Hematopoietic multipotent progenitor cell (in vitro differentiated cells): ENCODE data around the gene PROCR. TPM values are rescaled to one million over a fixed set of nuclear protein-coding genes. Genes with fewer than 3 reads are reported as not detected.
"Not testable (repeated sequence)": the region's sequence is repeated elsewhere in the genome, so short reads cannot be mapped to it uniquely, and the experiment has no call there.

Experiments
- DNase-seq, 3 donors: peaks; one replicate each; pipeline ENCODE4 v3.0.0-alpha.2; 2011 to 2015; ENCODE audit warnings: low read depth in 2 of 3, low spot score in 2 of 3
- total RNA-seq: library from RNA; depleted of rRNA; stranded (reverse); fragments of >200 nt; gene quantifications from one replicate; pipeline ENCODE4 v1.2.3, GENCODE V29; 2012

The PROCR gene
- total RNA-seq, 1 donor = 5.7 TPM

GRCh38 chr20:35164531-35164930, 7.3 kb upstream of the PROCR start:
- not testable (repeated sequence) for DNase-seq

DNA sequence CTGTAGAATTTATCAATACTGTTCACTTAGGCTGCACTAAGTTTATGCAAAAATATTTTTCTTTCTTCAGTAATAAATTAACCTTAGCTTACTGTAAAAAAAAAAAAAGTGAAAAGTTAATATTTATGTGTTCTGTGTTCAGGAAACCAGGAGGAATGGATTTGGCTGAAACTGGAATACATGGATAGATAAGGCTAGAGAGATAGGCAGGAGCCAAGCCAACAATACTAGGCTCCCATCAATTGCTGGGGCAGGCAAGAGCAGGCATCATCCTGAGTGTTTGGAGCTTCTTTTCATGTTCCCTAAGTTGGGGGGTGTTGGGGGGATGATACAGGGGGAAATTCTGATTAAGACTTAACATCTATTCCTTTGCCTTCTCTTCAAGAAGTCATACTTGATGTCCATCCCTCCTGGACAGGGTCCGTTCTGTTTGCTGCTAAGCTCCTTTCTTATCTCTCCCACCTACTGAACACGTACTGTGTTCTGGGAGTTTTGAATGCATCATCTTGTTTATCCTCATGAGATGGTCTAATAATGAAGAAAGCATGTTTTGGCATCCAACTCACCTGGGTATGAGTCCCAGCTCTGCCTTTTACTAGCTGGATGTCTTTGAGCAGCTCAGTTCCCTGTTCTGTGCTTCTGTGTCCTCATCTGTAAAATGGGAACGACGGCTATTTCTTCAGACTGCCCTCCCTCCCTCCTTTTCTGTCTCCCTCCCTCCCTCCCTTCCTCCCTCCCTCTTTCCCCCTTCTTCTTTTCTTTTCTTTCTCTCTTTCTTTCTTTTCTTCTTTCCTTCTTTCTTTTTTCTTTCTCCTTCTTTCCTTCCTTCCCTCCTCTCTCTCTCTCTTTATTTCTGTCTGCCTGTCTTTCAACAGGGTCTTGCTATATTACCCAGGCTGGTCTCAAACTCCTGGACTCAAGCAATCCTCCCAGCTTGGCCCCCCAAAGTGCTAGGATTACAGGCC, 6.4 kb upstream of the PROCR start:
- no peak for DNase-seq

DNA sequence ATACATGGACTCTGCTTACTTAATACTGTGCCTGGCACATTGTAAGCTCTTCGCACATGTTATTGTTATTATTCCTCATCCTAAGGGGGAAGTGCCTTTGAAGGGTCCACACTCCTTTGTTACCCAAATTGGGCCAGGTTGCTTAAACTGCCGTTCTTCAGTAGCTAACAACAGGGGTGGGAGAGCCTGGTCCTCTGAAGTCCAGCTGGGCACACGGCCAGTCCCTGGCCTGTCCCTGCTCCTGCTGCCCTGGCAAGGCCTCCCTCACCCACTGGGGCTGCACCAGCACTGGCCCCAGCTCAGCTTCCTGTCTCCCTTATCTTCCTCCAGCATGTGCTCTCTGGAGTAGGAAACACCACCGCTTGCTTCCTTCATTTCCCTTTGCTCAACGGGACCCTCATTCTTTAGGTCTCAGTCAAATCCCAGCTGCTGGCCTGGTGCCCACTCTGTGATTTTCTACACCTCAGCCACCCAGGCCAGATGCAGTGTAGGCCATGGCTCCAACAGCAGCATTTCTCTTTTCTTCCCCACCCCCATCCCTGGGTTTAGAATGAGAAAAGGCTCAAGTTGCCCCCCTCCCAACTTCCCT, 5.5 kb upstream of the PROCR start:
- DNase-seq = peak in 2 of 3 donors; percentile 63 to 84

DNA sequence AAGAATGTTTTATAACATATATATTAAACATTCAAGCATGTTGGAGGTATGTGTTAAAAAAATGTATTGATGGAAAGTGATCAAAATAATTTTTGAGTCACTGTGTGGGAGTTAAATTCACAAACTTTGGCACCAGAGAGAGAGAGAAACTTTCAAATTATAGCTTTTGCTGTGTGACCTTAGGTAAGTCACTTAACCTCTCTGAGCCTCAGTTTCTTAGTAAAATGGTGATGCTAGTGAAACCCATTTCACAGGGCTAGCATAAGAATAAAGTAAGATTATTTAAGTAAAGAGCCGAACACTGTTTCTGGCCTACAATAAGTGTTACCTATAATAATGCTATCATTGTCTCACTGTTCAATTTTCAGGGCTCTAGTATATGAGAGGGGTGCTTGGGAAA, 4.1 kb upstream of the PROCR start:
- no peak for DNase-seq

GRCh38 chr20:35168701-35169409, 3.0 kb upstream of the PROCR start:
- not testable (repeated sequence) for DNase-seq

GRCh38 chr20:35171438-35171752, 477 bp upstream of the PROCR start:
- DNase-seq = no peak

DNA sequence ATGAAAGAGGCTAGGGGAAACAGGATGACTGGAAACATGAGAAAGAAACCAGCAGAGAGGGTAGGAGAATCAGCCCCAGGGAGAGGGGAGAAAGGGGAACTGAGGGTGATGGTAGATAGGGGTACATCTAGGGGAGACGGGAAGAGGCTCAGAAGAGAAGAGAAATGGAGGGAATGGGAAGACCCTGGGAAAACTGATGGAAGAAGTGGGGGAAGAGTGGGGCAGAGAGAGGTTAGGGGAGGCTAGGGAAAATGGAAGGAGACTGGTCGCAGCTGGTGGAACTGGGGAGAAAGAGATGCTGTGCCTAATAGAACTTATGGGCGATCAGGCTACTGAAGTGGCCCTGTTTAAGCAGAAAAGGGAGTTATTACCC, 548 bp downstream of the PROCR start:
- no peak for DNase-seq

DNA sequence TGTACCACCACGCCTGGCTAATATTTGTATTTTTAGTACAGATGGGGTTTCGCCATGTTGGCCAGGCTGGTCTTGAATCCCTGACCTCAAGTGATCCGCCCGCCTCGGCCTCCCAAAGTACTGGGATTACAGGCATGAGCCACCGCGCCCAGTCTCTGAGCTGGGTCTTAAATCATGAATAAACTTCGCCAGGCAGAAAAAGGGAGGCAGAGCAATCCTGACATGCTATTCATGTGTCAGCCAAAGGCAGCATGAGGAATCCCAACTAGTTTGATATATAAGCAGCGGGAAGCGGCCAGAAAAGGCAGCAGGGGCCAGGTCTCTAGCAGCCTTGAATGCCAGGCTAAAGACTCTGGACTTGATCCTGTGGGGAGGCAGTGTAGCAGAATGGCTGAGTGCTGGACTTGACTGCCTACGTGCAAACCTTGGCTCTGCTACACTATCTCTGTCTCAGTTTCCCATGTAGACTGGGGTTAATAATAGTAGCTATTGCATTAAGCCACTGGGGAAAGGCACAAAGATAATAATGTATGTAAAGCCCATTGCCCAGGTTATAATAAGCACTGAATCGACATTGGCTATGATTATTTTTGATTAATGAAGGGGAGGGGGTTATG, 1.8 kb downstream of the PROCR start:
- no peak for DNase-seq

- DNase-seq = no peak
These were observed 2.8 kb downstream of the PROCR start for GRCh38 chr20:35174458-35175216.

GRCh38 chr20:35176132-35176531, 4.3 kb downstream of the PROCR start:
- DNase-seq = no peak

- DNase-seq = no peak
These were observed 7.7 kb downstream of the PROCR start for GRCh38 chr20:35179292-35180212.

DNA sequence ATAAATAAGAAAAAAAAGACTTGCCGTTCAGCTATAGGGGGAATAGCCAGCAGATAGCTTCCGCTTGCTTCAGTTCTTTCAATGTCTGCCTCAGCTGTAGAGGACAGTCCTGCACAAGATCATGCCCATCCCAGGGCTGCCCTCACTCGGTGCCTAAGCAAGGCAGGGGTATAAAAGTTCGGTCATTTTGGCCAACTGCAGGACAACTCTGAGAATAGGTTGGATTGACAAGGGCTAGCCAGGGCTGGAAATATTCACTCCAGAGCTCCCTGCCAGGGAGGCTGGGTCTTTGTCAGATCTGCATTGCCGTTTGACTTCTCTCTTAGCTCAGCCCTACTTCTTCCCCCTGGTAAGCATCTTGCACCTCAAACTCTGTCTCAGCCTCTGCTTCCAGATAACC, 8.4 kb downstream of the PROCR start:
- no peak for DNase-seq

GRCh38 chr20:35181731-35182130, 9.9 kb downstream of the PROCR start:
- no peak for DNase-seq

GRCh38 chr20:35186691-35187289, 14.9 kb downstream of the PROCR start:
- not testable (repeated sequence) for DNase-seq

- no peak for DNase-seq
These were observed 15.8 kb downstream of the PROCR start for GRCh38 chr20:35187584-35188190.

DNA sequence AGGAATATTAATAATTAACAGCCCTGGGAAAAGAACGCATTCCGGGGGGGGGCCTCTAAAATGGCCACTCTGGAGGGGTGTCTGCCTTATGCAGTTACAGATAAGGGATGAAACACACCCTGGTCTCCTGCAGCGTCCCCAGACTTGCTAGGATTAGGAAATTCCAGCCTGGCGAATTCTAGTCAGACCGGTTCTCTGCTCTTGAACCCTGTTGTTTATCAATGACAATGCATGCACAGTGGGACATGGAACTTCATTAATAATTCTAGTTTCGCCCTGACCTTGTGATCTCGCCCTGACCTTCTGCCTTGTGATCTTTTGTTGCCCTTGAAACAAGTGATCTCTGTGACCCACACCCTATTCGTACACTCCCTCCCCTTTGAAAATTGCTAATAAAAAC, 17.4 kb downstream of the PROCR start:
- not testable (repeated sequence) for DNase-seq

- no peak for DNase-seq
These were observed 18.7 kb downstream of the PROCR start for GRCh38 chr20:35190556-35190955.

DNA sequence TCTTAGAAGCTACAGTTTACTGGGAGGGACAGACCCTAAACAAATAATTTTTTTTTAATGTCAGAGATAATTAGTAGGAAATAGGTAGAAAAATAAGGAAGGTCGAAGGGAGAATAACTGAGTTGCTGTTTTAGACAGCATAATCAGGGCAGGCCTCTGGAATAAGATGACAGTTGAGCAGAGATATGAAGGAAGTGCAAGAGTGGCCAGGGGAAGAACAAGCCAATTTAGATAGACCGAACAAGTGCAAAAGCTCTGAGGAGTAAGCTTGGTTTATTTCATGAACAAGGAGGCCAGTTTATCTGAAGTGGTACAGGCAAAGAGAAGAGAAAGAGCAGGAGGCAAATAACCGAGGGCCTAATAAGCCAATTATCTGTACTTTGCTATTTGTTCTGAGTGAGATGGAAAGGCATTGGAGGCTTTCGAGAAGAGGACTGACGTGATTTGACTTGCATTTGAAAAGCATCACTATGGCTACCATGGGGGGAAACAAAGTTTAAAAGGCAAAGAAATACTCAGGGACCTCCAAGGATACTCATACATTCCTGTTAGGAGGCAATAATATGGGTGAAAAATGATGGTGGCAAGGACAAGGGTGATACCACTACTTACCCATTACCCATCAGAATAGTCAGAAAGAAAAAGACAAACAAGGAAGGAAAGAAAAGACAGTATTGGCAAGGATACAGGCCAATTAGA, 19.7 kb downstream of the PROCR start:
- no peak for DNase-seq
